ENCODE results near the gene CPA5.
A peak's percentile ranks its signal among the peaks of the same experiment; 100 is the strongest.

CPA5 gene

DNA sequence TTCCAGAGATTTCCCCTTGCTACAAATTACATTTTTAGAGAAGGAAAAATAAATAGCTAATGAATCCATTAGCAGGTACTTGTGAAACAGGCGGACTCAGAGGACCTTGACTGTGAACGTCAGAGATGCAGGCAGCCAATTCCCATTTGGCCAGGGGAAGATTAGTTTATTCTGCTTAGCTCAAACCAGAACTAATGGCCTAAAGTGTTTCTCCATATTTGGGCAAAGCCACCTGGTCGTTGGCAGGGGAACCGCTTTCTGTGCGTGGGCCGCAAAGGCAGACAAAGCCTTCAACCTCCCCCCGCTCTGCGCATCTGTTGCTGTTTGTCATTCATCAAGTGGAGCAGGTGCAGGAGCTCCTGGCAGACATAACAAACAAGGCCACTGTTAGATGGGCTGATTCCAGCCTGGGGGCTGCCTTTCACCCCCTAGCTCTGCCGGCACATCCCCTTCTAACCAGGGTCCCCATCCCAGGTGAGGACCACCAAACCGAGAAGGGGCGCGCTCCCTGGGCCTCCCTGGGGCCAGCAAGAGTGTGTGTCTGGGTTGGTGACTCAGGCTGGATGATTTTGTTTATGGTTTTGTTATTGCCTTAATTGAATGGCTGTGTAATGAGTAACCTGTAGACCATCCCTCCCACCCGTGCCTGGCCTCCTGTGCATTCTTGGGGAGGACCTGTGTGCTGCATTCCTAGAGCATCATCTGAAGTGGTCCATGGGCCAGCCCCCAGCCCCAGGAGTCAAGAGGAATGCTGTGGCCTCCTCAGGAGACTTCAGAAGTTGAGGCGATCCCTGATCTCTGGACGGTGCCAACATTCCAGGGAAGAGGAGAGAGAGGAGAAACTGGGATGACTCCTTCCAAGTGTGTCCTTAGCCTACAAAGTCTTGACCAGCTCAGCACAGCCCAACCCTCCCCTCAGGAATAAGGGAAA lies 21.2 kb downstream of the CPA5 start:
- no peaks in the 10 kb centered on the region for H3K79me1 ChIP-seq (replicated peaks; ENCODE audit: low read length, poor library complexity, severe bottlenecking)
- no peak overlapping the region for H3K4me2 ChIP-seq (ENCODE audit: low read length, poor library complexity, severe bottlenecking)
- H4K91ac ChIP-seq (ENCODE audit: low read length) = peak overlapping the region; percentile 70
- peak overlapping the region; percentile 73 to 94 for H2BK12ac ChIP-seq (ENCODE audit: low read length in 2 of 2)
- H3K27ac ChIP-seq (ENCODE audit: low read length, poor library complexity, severe bottlenecking) = peak overlapping the region; percentile 85
- H3K4me1 ChIP-seq (ENCODE audit: control insufficient read depth, insufficient read depth, low read depth, low read length) = peaks cover 47% of the 10 kb centered on the region
- H3K23ac ChIP-seq (ENCODE audit: low read length in 2 of 2) = no peak overlapping the region
- H2AFZ ChIP-seq (ENCODE audit: low read depth, low read length) = no peak overlapping the region
- peak overlapping the region; percentile 1 to 76 for H3K18ac ChIP-seq (ENCODE audit: low read depth in 1 of 2, low read length in 2 of 2)
- H3K36me3 ChIP-seq (ENCODE audit: control insufficient read depth in 1 of 2, insufficient read depth in 2 of 2, low read depth in 1 of 2, low read length in 2 of 2) = no peaks in the 10 kb centered on the region
- no peak overlapping the region for H3K9ac ChIP-seq (ENCODE audit: low read length)
- no peak overlapping the region for H3K14ac ChIP-seq (ENCODE audit: low read length in 2 of 2)
- H4K8ac ChIP-seq (ENCODE audit: low read length) = peak overlapping the region; percentile 70
- H3K4me3 ChIP-seq (ENCODE audit: insufficient read depth in 1 of 2, low read depth in 1 of 2, low read length in 2 of 2) = no peak overlapping the region
- H3K9me3 ChIP-seq (ENCODE audit: control insufficient read depth, low read length) = peaks cover 6% of the 10 kb centered on the region
- H3K27me3 ChIP-seq (ENCODE audit: control insufficient read depth in 1 of 2, insufficient read depth in 1 of 2, low read length in 2 of 2) = no peaks in the 10 kb centered on the region
- H2BK5ac ChIP-seq (ENCODE audit: low read depth, low read length, poor library complexity, severe bottlenecking) = peak overlapping the region; percentile 20
- 4% methylated on average over 14 of the region's 15 CpGs for WGBS
- peak overlapping the region; percentile 80 for H2BK15ac ChIP-seq (ENCODE audit: low read depth, poor library complexity, severe bottlenecking)
- H2AK5ac ChIP-seq (ENCODE audit: low read length, severe bottlenecking) = peak overlapping the region; percentile 99
- DNase-seq = peak; percentile 93
- peak overlapping the region; percentile 81 to 83 for H3K4ac ChIP-seq (ENCODE audit: low read depth in 1 of 2, low read length in 2 of 2)
- H2BK120ac ChIP-seq (ENCODE audit: low read depth, low read length) = peak overlapping the region; percentile 86

DNA sequence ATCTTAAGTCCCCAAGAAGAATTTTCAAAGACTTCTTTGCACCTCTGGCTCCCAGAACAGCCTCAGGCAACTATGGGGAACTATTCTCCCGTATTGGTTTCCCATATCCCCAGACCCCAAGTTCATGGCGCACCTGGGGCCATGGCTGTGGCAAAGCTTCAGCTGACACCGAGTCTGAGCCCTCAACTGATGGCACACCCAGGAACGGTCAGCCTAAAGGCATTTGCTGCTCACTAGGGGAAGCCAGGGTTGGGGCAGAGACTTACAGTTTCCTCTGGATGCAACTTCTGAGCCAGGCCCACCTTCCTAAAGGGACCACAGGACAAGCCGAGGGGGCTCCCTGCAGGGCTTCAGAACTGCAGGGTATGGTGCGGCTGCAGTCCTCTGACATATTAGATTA lies 21.9 kb downstream of the CPA5 start:
- Histone ChIP-seq H3K9ac (ENCODE audit: low read length) (no peak overlapping the region), H2AK5ac (ENCODE audit: low read length, severe bottlenecking) (peak overlapping the region; percentile 99), H3K23ac (ENCODE audit: low read length in 2 of 2) (no peak overlapping the region), H3K4me1 (ENCODE audit: control insufficient read depth, insufficient read depth, low read depth, low read length) (peaks cover 51% of the 10 kb centered on the region), H3K4me3 (ENCODE audit: insufficient read depth in 1 of 2, low read depth in 1 of 2, low read length in 2 of 2) (no peak overlapping the region), H4K91ac (ENCODE audit: low read length) (peak overlapping the region; percentile 98), H2BK12ac (ENCODE audit: low read length in 2 of 2) (peak overlapping the region; percentile 91 to 94), H3K18ac (ENCODE audit: low read depth in 1 of 2, low read length in 2 of 2) (peak overlapping the region; percentile 79 to 97), H3K14ac (ENCODE audit: low read length in 2 of 2) (no peak overlapping the region), H4K8ac (ENCODE audit: low read length) (peak overlapping the region; percentile 93), H2AFZ (ENCODE audit: low read depth, low read length) (no peak overlapping the region), H3K79me1 (replicated peaks; ENCODE audit: low read length, poor library complexity, severe bottlenecking) (no peaks in the 10 kb centered on the region), H3K27ac (ENCODE audit: low read length, poor library complexity, severe bottlenecking) (peak overlapping the region; percentile 85), H3K27me3 (ENCODE audit: control insufficient read depth in 1 of 2, insufficient read depth in 1 of 2, low read length in 2 of 2) (no peaks in the 10 kb centered on the region), H2BK15ac (ENCODE audit: low read depth, poor library complexity, severe bottlenecking) (peak overlapping the region; percentile 57), H2BK5ac (ENCODE audit: low read depth, low read length, poor library complexity, severe bottlenecking) (peak overlapping the region; percentile 38), H3K4me2 (ENCODE audit: low read length, poor library complexity, severe bottlenecking) (no peak overlapping the region), H3K36me3 (ENCODE audit: control insufficient read depth in 1 of 2, insufficient read depth in 2 of 2, low read depth in 1 of 2, low read length in 2 of 2) (no peaks in the 10 kb centered on the region), H3K4ac (ENCODE audit: low read depth in 1 of 2, low read length in 2 of 2) (peak overlapping the region in 1 of 2 experiments; percentile 90), H2BK120ac (ENCODE audit: low read depth, low read length) (peak overlapping the region; percentile 86), H3K9me3 (ENCODE audit: control insufficient read depth, low read length) (no peaks in the 10 kb centered on the region)
- peak; percentile 37 for DNase-seq
- 73% methylated on average over 6 of the region's 6 CpGs for WGBS

DNA sequence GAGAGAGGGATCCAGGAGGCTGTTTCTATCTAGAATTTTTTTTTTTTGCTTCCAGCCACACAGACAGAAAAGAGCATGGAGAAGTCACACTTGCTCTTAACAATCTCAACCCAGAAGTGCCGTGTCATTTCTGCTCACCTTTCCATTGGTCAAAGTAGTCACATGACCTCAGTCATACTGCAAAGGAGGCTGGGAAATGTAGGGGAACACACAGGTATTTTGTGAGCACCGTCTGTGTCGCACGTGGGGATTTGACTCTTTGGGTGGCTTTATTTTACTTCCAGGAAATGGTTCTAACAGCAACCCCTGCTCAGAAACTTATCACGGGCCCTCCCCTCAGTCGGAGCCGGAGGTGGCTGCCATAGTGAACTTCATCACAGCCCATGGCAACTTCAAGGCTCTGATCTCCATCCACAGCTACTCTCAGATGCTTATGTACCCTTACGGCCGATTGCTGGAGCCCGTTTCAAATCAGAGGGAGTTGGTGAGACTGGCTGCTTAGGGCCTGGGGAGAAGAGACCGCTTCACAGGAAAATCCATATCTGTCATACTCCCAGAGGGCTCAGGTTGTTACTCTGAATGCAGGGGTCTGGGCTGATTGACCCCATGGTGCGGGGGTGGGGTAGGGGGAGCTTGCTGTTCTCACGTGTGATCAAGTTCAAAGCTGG lies 22.6 kb downstream of the CPA5 start:
- H3K4me3 ChIP-seq (ENCODE audit: insufficient read depth in 1 of 2, low read depth in 1 of 2, low read length in 2 of 2) = no peak overlapping the region
- peak overlapping the region; percentile 94 for H4K91ac ChIP-seq (ENCODE audit: low read length)
- peak overlapping the region; percentile 16 to 90 for H3K4ac ChIP-seq (ENCODE audit: low read depth in 1 of 2, low read length in 2 of 2)
- no peaks in the 10 kb centered on the region for H3K79me1 ChIP-seq (replicated peaks; ENCODE audit: low read length, poor library complexity, severe bottlenecking)
- H2AFZ ChIP-seq (ENCODE audit: low read depth, low read length) = no peak overlapping the region
- H3K18ac ChIP-seq (ENCODE audit: low read depth in 1 of 2, low read length in 2 of 2) = peak overlapping the region; percentile 97
- H3K23ac ChIP-seq (ENCODE audit: low read length in 2 of 2) = no peak overlapping the region
- H3K9me3 ChIP-seq (ENCODE audit: control insufficient read depth, low read length) = no peaks in the 10 kb centered on the region
- H3K4me2 ChIP-seq (ENCODE audit: low read length, poor library complexity, severe bottlenecking) = no peak overlapping the region
- 95% methylated on average over 11 of the region's 13 CpGs for WGBS
- peak overlapping the region; percentile 1 for H3K27ac ChIP-seq (ENCODE audit: low read length, poor library complexity, severe bottlenecking)
- H3K9ac ChIP-seq (ENCODE audit: low read length) = no peak overlapping the region
- no peaks in the 10 kb centered on the region for H3K36me3 ChIP-seq (ENCODE audit: control insufficient read depth in 1 of 2, insufficient read depth in 2 of 2, low read depth in 1 of 2, low read length in 2 of 2)
- H2BK15ac ChIP-seq (ENCODE audit: low read depth, poor library complexity, severe bottlenecking) = peak overlapping the region; percentile 57
- H2BK5ac ChIP-seq (ENCODE audit: low read depth, low read length, poor library complexity, severe bottlenecking) = peak overlapping the region; percentile 2
- peaks cover 53% of the 10 kb centered on the region for H3K4me1 ChIP-seq (ENCODE audit: control insufficient read depth, insufficient read depth, low read depth, low read length)
- no peak overlapping the region for H3K14ac ChIP-seq (ENCODE audit: low read length in 2 of 2)
- no peaks in the 10 kb centered on the region for H3K27me3 ChIP-seq (ENCODE audit: control insufficient read depth in 1 of 2, insufficient read depth in 1 of 2, low read length in 2 of 2)
- peak overlapping the region; percentile 69 for H4K8ac ChIP-seq (ENCODE audit: low read length)
- no peak for DNase-seq
- H2BK12ac ChIP-seq (ENCODE audit: low read length in 2 of 2) = peak overlapping the region; percentile 60 to 99
- peak overlapping the region; percentile 86 for H2BK120ac ChIP-seq (ENCODE audit: low read depth, low read length)
- H2AK5ac ChIP-seq (ENCODE audit: low read length, severe bottlenecking) = peak overlapping the region; percentile 90
